H9 (cell line): ENCODE data around the gene IRF4. TPM values are rescaled to one million over a fixed set of nuclear protein-coding genes. Genes with fewer than 3 reads are reported as not detected.

Experiments used
- DNase-seq: peaks from one replicate; pipeline ENCODE4 v3.0.0-alpha.2; 2017
- H2AFZ ChIP-seq: one replicate; pipeline ENCODE4 v1.6.1; 2013; ENCODE audit warnings: mild to moderate bottlenecking, low read length, control low read depth, moderate library complexity
- H2AK5ac ChIP-seq: 2 replicates; pipeline ENCODE4 v1.6.1; 2013; ENCODE audit warnings: low read length, control low read depth, mixed read lengths; ENCODE audit not compliant: insufficient read length
- H2BK120ac ChIP-seq: one replicate; pipeline ENCODE4 v1.6.1; 2013; ENCODE audit warnings: low read depth, mild to moderate bottlenecking, low read length, control low read depth, inconsistent platforms; ENCODE audit not compliant: poor library complexity, severe bottlenecking
- H2BK12ac ChIP-seq: 2 replicates; pipeline ENCODE4 v1.6.1; 2013; ENCODE audit warnings: low read length, control low read depth, mixed read lengths, low read depth; ENCODE audit not compliant: insufficient read length
- H2BK15ac ChIP-seq: 2 replicates; pipeline ENCODE4 v1.6.1; 2013; ENCODE audit warnings: low read depth, low read length, control low read depth
- H2BK20ac ChIP-seq: one replicate; pipeline ENCODE4 v1.6.1; 2013; ENCODE audit warnings: low read depth, mild to moderate bottlenecking, low read length, control low read depth, inconsistent platforms; ENCODE audit not compliant: poor library complexity, severe bottlenecking
- H2BK5ac ChIP-seq: 2 replicates; pipeline ENCODE4 v1.6.1; 2013; ENCODE audit warnings: low read length, control low read depth, mixed read lengths; ENCODE audit not compliant: insufficient read length
- H3K14ac ChIP-seq: 2 replicates; pipeline ENCODE4 v1.6.1; 2013; ENCODE audit warnings: low read length, control low read depth; ENCODE audit not compliant: insufficient read depth
- H3K18ac ChIP-seq: 2 replicates; pipeline ENCODE4 v1.6.1; 2013; ENCODE audit warnings: low read depth, mild to moderate bottlenecking, mixed read lengths, low read length, control low read depth; ENCODE audit not compliant: insufficient read length
- H3K23ac ChIP-seq: 2 replicates; pipeline ENCODE4 v1.6.1; 2013; ENCODE audit warnings: low read length, control low read depth, mixed read lengths, low read depth; ENCODE audit not compliant: insufficient read length
- H3K23me2 ChIP-seq: 2 replicates; pipeline ENCODE4 v1.6.1; 2013; ENCODE audit warnings: low read depth, mild to moderate bottlenecking, mixed read lengths, low read length, control low read depth; ENCODE audit not compliant: insufficient read length, poor library complexity, severe bottlenecking
- H3K27ac ChIP-seq: 2 replicates; pipeline ENCODE4 v1.5.1; 2013; ENCODE audit warnings: low read length, control low read depth, mixed read lengths, low read depth; ENCODE audit not compliant: insufficient read length
- H3K27me3 ChIP-seq: 2 replicates; pipeline ENCODE4 v1.6.1; 2013; ENCODE audit warnings: low read length, control low read depth, inconsistent platforms; ENCODE audit not compliant: insufficient read depth
- H3K4ac ChIP-seq: 2 replicates; pipeline ENCODE4 v1.6.1; 2013; ENCODE audit warnings: low read depth, mild to moderate bottlenecking, control low read depth, inconsistent platforms, low read length, moderate library complexity
- H3K4me1 ChIP-seq: 2 replicates; pipeline ENCODE4 v1.6.1; 2013; ENCODE audit warnings: low read length, control low read depth, inconsistent platforms; ENCODE audit not compliant: insufficient read depth
- H3K4me2 ChIP-seq: 2 replicates; pipeline ENCODE4 v1.6.1; 2013; ENCODE audit warnings: low read length, control low read depth, mixed read lengths; ENCODE audit not compliant: insufficient read length, insufficient read depth
- H3K56ac ChIP-seq: 2 replicates; pipeline ENCODE4 v1.6.1; 2013; ENCODE audit warnings: low read depth, mild to moderate bottlenecking, mixed read lengths, low read length, control low read depth; ENCODE audit not compliant: insufficient read length
- H3K79me1 ChIP-seq: 2 replicates; pipeline ENCODE4 v1.6.1; 2013; ENCODE audit warnings: low read depth, mild to moderate bottlenecking, moderate library complexity, low read length, control low read depth, inconsistent platforms; ENCODE audit not compliant: insufficient read depth, poor library complexity, severe bottlenecking
- H3K79me2 ChIP-seq: 2 replicates; pipeline ENCODE4 v1.6.1; 2013; ENCODE audit warnings: low read length, control low read depth, inconsistent platforms; ENCODE audit not compliant: insufficient read depth
- H3K9ac ChIP-seq: 2 replicates; pipeline ENCODE4 v1.6.1; 2013; ENCODE audit warnings: low read length, control low read depth, mixed read lengths; ENCODE audit not compliant: insufficient read length; ENCODE audit errors: extremely low read depth
- H3K9me3 ChIP-seq: one replicate; pipeline ENCODE4 v1.6.1; 2013; ENCODE audit warnings: low read depth, low read length, inconsistent platforms; ENCODE audit not compliant: control insufficient read depth
- H3T11ph ChIP-seq: one replicate; pipeline ENCODE4 v1.6.1; 2013; ENCODE audit warnings: mild to moderate bottlenecking, low read length, control low read depth, inconsistent platforms
- H4K20me1 ChIP-seq: one replicate; pipeline ENCODE4 v1.6.1; 2013; ENCODE audit not compliant: control insufficient read depth, insufficient read length, insufficient read depth
- H4K5ac ChIP-seq: 2 replicates; pipeline ENCODE4 v1.6.1; 2013; ENCODE audit warnings: low read depth, mild to moderate bottlenecking, mixed read lengths, low read length, control low read depth; ENCODE audit not compliant: insufficient read length
- H4K8ac ChIP-seq: replicated peaks from 2 replicates; pipeline ENCODE4 v1.6.1; 2013; ENCODE audit warnings: low read length, control low read depth, mixed read lengths, low read depth; ENCODE audit not compliant: insufficient read length
- H4K91ac ChIP-seq: 2 replicates; pipeline ENCODE4 v1.6.1; 2013; ENCODE audit warnings: low read depth, mild to moderate bottlenecking, moderate library complexity, mixed read lengths, low read length, control low read depth; ENCODE audit not compliant: insufficient read length
- H3K27ac Mint-ChIP-seq, 3 experiments: 2 replicates in 2 of 3; 3 replicates in 1 of 3; pipeline ENCODE4 v1.8.0; 2020 to 2021; ENCODE audit warnings: mixed read lengths in 3 of 3, mild to moderate bottlenecking in 1 of 3, moderate library complexity in 1 of 3
- H3K27me3 Mint-ChIP-seq: 2 replicates; pipeline ENCODE4 v1.8.0; 2021; ENCODE audit warnings: low read depth, mild to moderate bottlenecking, moderate library complexity, mixed read lengths
- H3K36me3 Mint-ChIP-seq, 3 experiments: 2 replicates in 2 of 3; 3 replicates in 1 of 3; pipeline ENCODE4 v1.8.0; 2020 to 2021; ENCODE audit warnings: low read depth in 3 of 3, mixed read lengths in 3 of 3; ENCODE audit not compliant: insufficient read depth in 1 of 3
- H3K4me1 Mint-ChIP-seq, 2 experiments: 2 replicates each; pipeline ENCODE4 v1.8.0; 2020; ENCODE audit warnings: mixed read lengths in 2 of 2
- H3K4me3 Mint-ChIP-seq, 2 experiments: 2 replicates in 1 of 2; 3 replicates in 1 of 2; pipeline ENCODE4 v1.8.0; 2020 to 2021; ENCODE audit warnings: mild to moderate bottlenecking in 2 of 2, mixed read lengths in 2 of 2, moderate library complexity in 1 of 2
- H3K9me3 Mint-ChIP-seq, 2 experiments: 2 replicates in 1 of 2; 3 replicates in 1 of 2; pipeline ENCODE4 v1.8.0; 2020; ENCODE audit warnings: mild to moderate bottlenecking in 2 of 2, mixed read lengths in 2 of 2, moderate library complexity in 1 of 2
- CTCF ChIP-seq: fragments of 200-600 bp; sonication (generic); conservative IDR thresholded peaks from 3 replicates; pipeline ENCODE4 v1.8.0; 2021; ENCODE audit warnings: antibody characterized with exemption, mild to moderate bottlenecking
- WGBS: extraction: QIAGEN DNeasy Blood & Tissue Kit; methylation state at CpG from one replicate; pipeline ENCODE4 v1.1.7; 2013; ENCODE audit warnings: missing lambda C conversion rate, low lambda C conversion rate, mixed read lengths; ENCODE audit not compliant: insufficient read length; ENCODE audit errors: extremely low coverage; 5-methylcytosine and 5-hydroxymethylcytosine counted together
- total RNA-seq: library from RNA; stranded (reverse); gene quantifications from 2 replicates; pipeline ENCODE4 v1.2.1, GENCODE V29; 2021

IRF4 gene
- total RNA-seq, 1 experiment from 2014 or later = 0.31 TPM

GRCh38 chr6:453152-453551, 61.6 kb downstream of the IRF4 start:
- Mint-ChIP-seq H3K4me1 (peaks cover 7 to 9% of the 10 kb centered on the region in 2 experiments), H3K9me3 (peaks cover 23 to 29% of the 10 kb centered on the region in 2 experiments), H3K36me3 (peaks cover 3 to 21% (median 11%) of the 10 kb centered on the region in 3 experiments; a peak in 6 of 7 replicates), H3K27me3 (no peaks in the 10 kb centered on the region), H3K4me3 (no peak overlapping the region), H3K27ac (no peak overlapping the region; a peak in 1 of 7 replicates)
- Histone ChIP-seq H2BK15ac (no peak overlapping the region), H2BK12ac (no peak overlapping the region), H3K79me2 (no peaks in the 10 kb centered on the region), H3K4me2 (no peak overlapping the region), H3K4ac (no peak overlapping the region), H2AK5ac (no peak overlapping the region), H3K27ac (no peak overlapping the region), H2BK120ac (no peak overlapping the region), H2BK20ac (no peak overlapping the region), H4K5ac (no peak overlapping the region), H2BK5ac (no peak overlapping the region), H3K23ac (no peak overlapping the region), H4K20me1 (no peaks in the 10 kb centered on the region), H3K27me3 (no peaks in the 10 kb centered on the region), H4K91ac (no peak overlapping the region), H3K79me1 (no peaks in the 10 kb centered on the region), H2AFZ (no peak overlapping the region), H3K23me2 (no peaks in the 10 kb centered on the region), H3K9ac (no peak overlapping the region), H3K9me3 (peaks cover 6% of the 10 kb centered on the region), H3K14ac (no peak overlapping the region), H3T11ph (no peak overlapping the region), H4K8ac (no peak overlapping the region), H3K18ac (no peak overlapping the region), H3K56ac (no peak overlapping the region), H3K4me1 (no peaks in the 10 kb centered on the region; the same call in 1 of the 2 replicates)
- peak; percentile 29 for DNase-seq
- no CpG with 5 or more reads among the region's 13 CpGs for WGBS
- TF ChIP-seq CTCF = no peak
